NT2/D1 (cell line): ENCODE results near the gene ERG.

Experiments
- SUZ12 ChIP-seq: IDR thresholded peaks from 2 replicates; pipeline ENCODE4 v1.6.1; 2011; ENCODE audit not compliant: insufficient read length, insufficient read depth; ENCODE audit errors: extremely low read depth
- YY1 ChIP-seq: IDR thresholded peaks from 2 replicates; pipeline ENCODE4 v1.6.1; 2011; ENCODE audit not compliant: insufficient read length, insufficient read depth

- TF ChIP-seq YY1, result no peak
- no peak for TF ChIP-seq SUZ12
These were observed 76.2 kb downstream of the ERG start for GRCh38 chr21:38422082-38422481.
